GM10266 (cell line): ENCODE data around the gene LINGO3.
"Not testable (repeated sequence)": the region's sequence is repeated elsewhere in the genome, so short reads cannot be mapped to it uniquely, and the experiment has no call there.

Experiments used
- DNase-seq: peaks from one replicate; pipeline ENCODE4 v3.0.0; 2012; ENCODE audit errors: extremely low spot score
- CTCF ChIP-seq: IDR thresholded peaks from 2 replicates; pipeline ENCODE4 v1.5.1; 2012; ENCODE audit warnings: mild to moderate bottlenecking, low read depth; ENCODE audit not compliant: control insufficient read depth, insufficient read depth; ENCODE audit errors: missing control alignments

LINGO3 gene

GRCh38 chr19:2352121-2352520 is 44.2 kb upstream of the LINGO3 start:
- TF ChIP-seq CTCF, result no peak
- DNase-seq, result no peak

GRCh38 chr19:2351591-2351990 is 43.6 kb upstream of the LINGO3 start:
- DNase-seq, result no peak
- TF ChIP-seq CTCF, result no peak

GRCh38 chr19:2350656-2351055 is 42.7 kb upstream of the LINGO3 start:
- DNase-seq, result no peak
- no peak for TF ChIP-seq CTCF

GRCh38 chr19:2349818-2350217 is 41.9 kb upstream of the LINGO3 start:
- not testable (repeated sequence) for DNase-seq

GRCh38 chr19:2345794-2346663 is 38.1 kb upstream of the LINGO3 start:
- TF ChIP-seq CTCF, result no peak
- DNase-seq, result no peak

DNA sequence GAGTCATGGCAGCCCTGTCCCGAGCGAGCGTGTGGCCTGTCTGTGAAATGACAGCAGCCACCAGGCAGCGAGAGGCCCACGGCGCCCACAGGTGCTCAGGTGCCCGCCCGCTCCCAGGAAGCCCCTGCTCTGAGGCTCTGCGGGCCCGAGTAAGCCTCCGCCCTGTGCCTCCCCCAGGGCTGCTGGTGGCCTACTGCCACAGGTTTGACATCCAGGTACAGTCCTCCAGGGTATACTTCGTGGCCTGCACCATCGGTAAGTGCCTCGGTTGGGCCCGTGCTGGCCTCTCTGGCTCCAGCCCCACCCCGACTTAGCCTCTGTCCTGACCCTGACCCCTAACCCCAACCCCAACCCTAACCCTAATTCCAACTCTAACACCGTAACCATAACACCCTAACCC is 37.1 kb upstream of the LINGO3 start:
- DNase-seq, result no peak
- no peak for TF ChIP-seq CTCF

GRCh38 chr19:2344381-2344870 is 36.5 kb upstream of the LINGO3 start:
- no peak for TF ChIP-seq CTCF
- DNase-seq, result no peak
